ENCODE measurements around the gene MFF. TPM values are rescaled to one million over a fixed set of nuclear protein-coding genes. Genes with fewer than 3 reads are reported as not detected.

MFF gene
- total and polyA plus RNA-seq, 2 of the 8 experiments (the other 6 are each of a cell fraction or from before 2014, with no cell fraction given): 36.2 to 86.8 TPM

DNA sequence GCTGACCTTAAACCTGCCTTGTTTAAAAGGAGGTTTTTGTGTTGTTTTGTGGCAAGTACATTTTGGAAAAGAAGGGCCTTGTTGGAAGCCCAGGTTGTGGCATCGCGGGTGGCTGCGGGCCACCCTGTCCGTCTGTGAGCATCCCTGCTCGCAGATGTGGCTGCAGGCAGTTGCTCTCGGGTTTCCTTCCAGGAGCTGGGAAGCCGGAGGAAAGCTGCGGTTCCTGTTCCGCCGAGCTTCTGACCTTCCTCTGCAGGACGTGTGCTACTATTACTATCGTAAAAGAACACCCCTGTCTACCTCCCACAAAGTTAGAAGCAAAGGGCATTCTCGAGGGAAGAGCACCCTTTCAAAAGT lies 766 bp downstream of the MFF start:
- Histone ChIP-seq H3K4me2 (ENCODE audit: insufficient read depth in 1 of 2, low read depth in 2 of 2, low read length in 2 of 2) (peak overlapping the region; percentile 69 to 85), H3K23ac (ENCODE audit: insufficient read length) (no peak overlapping the region), H3K4ac (replicated peaks; ENCODE audit: insufficient read length, low read depth, low read length) (peak overlapping the region; percentile 41), H3K18ac (ENCODE audit: extremely low read depth, low read length) (peak overlapping the region; percentile 97), H3K56ac (replicated peaks; ENCODE audit: insufficient read length, low read depth, low read length) (no peak overlapping the region), H3K4me1 (replicated peaks in 1 of 4; ENCODE audit: control insufficient read depth in 3 of 4, insufficient read depth in 4 of 4, low read length in 3 of 4) (no peaks in the 10 kb centered on the region; a peak in 2 of 7 replicates), H3K36me3 (ENCODE audit: control insufficient read depth in 2 of 4, insufficient read depth in 4 of 4, low read length in 3 of 4) (peaks cover 0 to 6% (median 2%) of the 10 kb centered on the region in 4 experiments; a peak in 3 of 8 replicates), H3K9ac (replicated peaks in 1 of 4; ENCODE audit: extremely low read depth in 1 of 4, low read depth in 3 of 4, low read length in 3 of 4) (peak overlapping the region in 3 of 4 experiments; percentile 66 to 80 (median 75); a peak in 6 of 7 replicates), H3K14ac (ENCODE audit: insufficient read length) (no peak overlapping the region), H2BK12ac (ENCODE audit: low read depth, low read length) (no peak overlapping the region; the same call in 1 of the 2 replicates), H3K27me3 (replicated peaks in 1 of 4; ENCODE audit: control insufficient read depth in 3 of 4, extremely low read depth in 1 of 4, insufficient read depth in 3 of 4, low read length in 3 of 4) (no peaks in the 10 kb centered on the region), H2BK5ac (ENCODE audit: low read depth, low read length) (peak overlapping the region; percentile 66; the same call in 1 of the 2 replicates), H3K4me3 (ENCODE audit: extremely low read depth in 1 of 4, insufficient read depth in 2 of 4, low read depth in 3 of 4, low read length in 4 of 4) (peak overlapping the region; percentile 56 to 95 (median 82)), H3K79me1 (ENCODE audit: low read depth, low read length) (no peaks in the 10 kb centered on the region), H3K27ac (ENCODE audit: low read depth, low read length) (peak overlapping the region; percentile 71; the same call in 1 of the 2 replicates), H3K79me2 (ENCODE audit: control insufficient read depth in 1 of 2, insufficient read depth in 2 of 2, low read length in 2 of 2) (peaks cover 4 to 54% of the 10 kb centered on the region in 2 experiments; a peak in 3 of 4 replicates), H2AK5ac (ENCODE audit: low read depth, low read length) (no peak overlapping the region), H2AFZ (ENCODE audit: low read length) (peak overlapping the region; percentile 56; the same call in 1 of the 2 replicates), H2BK20ac (ENCODE audit: low read length) (no peak overlapping the region), H4K20me1 (replicated peaks in 1 of 2; ENCODE audit: control insufficient read depth in 1 of 2, insufficient read depth in 2 of 2, low read length in 2 of 2) (peaks cover 0 to 3% of the 10 kb centered on the region in 2 experiments), H4K5ac (ENCODE audit: insufficient read length, low read depth, low read length) (no peak overlapping the region), H4K91ac (replicated peaks; ENCODE audit: insufficient read length, low read length) (no peak overlapping the region), H3K9me3 (ENCODE audit: insufficient read depth in 2 of 2, low read depth in 1 of 2, low read length in 1 of 2) (peaks cover 9 to 16% of the 10 kb centered on the region in 2 experiments; a peak in 3 of 4 replicates), H3K23me2 (ENCODE audit: low read depth, low read length) (no peaks in the 10 kb centered on the region; the same call in 1 of the 2 replicates), H2BK120ac (replicated peaks; ENCODE audit: low read depth, low read length) (no peak overlapping the region), H4K8ac (ENCODE audit: extremely low read depth, insufficient read depth, low read length) (no peak overlapping the region), H2BK15ac (ENCODE audit: low read length) (no peak overlapping the region)
- FAIRE-seq (no peak), DNase-seq (ENCODE audit: low read depth in 1 of 2, low spot score in 2 of 2) (no peak)
- 7% methylated on average over 10 of the region's 13 CpGs; no CpG with 5 or more reads in 1 of the 2 experiments for WGBS, 2 experiments (ENCODE audit: extremely low coverage in 1 of 2, insufficient coverage in 1 of 2, insufficient read length in 1 of 2, insufficient replicate concordance in 2 of 2, low coverage in 1 of 2, low lambda C conversion rate in 2 of 2, missing lambda C conversion rate in 1 of 2)
- no peak for TF ChIP-seq TBP (IDR thresholded peaks at IDR 0.05; ENCODE audit: low read depth, low read length)
- TF ChIP-seq SAP30 (IDR thresholded peaks at IDR 0.05; ENCODE audit: insufficient read depth, insufficient replicate concordance, low read length): peak; percentile 52
- TF ChIP-seq POLR2A (IDR thresholded peaks at IDR 0.05; ENCODE audit: control extremely low read depth in 1 of 2, low read depth in 2 of 2, low read length in 2 of 2): peak in 1 of 2 experiments; percentile 20; a peak in 2 of 3 replicates
- no peak for TF ChIP-seq JUND (IDR thresholded peaks at IDR 0.05; ENCODE audit: low read length)
- no peak for TF ChIP-seq EP300 (IDR thresholded peaks at IDR 0.05; ENCODE audit: borderline replicate concordance in 1 of 2, low read depth in 2 of 2, low read length in 2 of 2)
- POLR2A ChIA-PET (ENCODE audit: partially characterized antibody): interaction anchor here (1.1 to 2.2 kb wide), 3 partner anchors 10 to 21 kb away, joined by 4 to 9 read pairs (median 7); no protein-coding TSS in a partner anchor
- CTCF ChIA-PET (ENCODE audit: partially characterized antibody): interaction anchor here (0.7 kb wide), 3 partner anchors 21 to 831 kb away, joined by 3 to 4 read pairs (median 3); no protein-coding TSS in a partner anchor

Measured in H1 (cell line).